Testis (tissue), 2 donors: Measurements from ENCODE around the gene RNF212.

Experiments used
- POLR2A ChIP-seq: fragments of 450-650 bp; IDR thresholded peaks from one replicate; pipeline ENCODE4 v1.6.1; 2017; ENCODE audit warnings: antibody characterized with exemption, mild to moderate bottlenecking, moderate library complexity
- TF ChIP-seq, protein P1 (sequence below), 3 experiments: fragments of 450-650 bp in 2 of 3; fragments of 200-600 bp in 1 of 3; sonication (generic) in 1 of 3; IDR thresholded peaks; one replicate each; pipeline ENCODE4 v1.5.1; 2016 to 2019; ENCODE audit warnings: antibody characterized with exemption in 3 of 3, mild to moderate bottlenecking in 2 of 3, moderate library complexity in 1 of 3

- TF ChIP-seq, protein P1, sequence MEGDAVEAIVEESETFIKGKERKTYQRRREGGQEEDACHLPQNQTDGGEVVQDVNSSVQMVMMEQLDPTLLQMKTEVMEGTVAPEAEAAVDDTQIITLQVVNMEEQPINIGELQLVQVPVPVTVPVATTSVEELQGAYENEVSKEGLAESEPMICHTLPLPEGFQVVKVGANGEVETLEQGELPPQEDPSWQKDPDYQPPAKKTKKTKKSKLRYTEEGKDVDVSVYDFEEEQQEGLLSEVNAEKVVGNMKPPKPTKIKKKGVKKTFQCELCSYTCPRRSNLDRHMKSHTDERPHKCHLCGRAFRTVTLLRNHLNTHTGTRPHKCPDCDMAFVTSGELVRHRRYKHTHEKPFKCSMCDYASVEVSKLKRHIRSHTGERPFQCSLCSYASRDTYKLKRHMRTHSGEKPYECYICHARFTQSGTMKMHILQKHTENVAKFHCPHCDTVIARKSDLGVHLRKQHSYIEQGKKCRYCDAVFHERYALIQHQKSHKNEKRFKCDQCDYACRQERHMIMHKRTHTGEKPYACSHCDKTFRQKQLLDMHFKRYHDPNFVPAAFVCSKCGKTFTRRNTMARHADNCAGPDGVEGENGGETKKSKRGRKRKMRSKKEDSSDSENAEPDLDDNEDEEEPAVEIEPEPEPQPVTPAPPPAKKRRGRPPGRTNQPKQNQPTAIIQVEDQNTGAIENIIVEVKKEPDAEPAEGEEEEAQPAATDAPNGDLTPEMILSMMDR (IDR thresholded peaks at IDR 0.05), result no peak
- no peak for TF ChIP-seq POLR2A
These were observed 32.9 kb downstream of the RNF212 start for GRCh38 chr4:1080432-1080831.
